NCI-H446 treated with DMSO at 0.1 percent for 48 hours (cell line): ENCODE measurements around the gene SRPX2.
A peak's percentile ranks its signal among the peaks of the same experiment; 100 is the strongest.

Experiments used
- DNase-seq: peaks from one replicate; lab custom pipeline; 2025; lab: John Stamatoyannopoulos, UW

The SRPX2 gene, protein sequence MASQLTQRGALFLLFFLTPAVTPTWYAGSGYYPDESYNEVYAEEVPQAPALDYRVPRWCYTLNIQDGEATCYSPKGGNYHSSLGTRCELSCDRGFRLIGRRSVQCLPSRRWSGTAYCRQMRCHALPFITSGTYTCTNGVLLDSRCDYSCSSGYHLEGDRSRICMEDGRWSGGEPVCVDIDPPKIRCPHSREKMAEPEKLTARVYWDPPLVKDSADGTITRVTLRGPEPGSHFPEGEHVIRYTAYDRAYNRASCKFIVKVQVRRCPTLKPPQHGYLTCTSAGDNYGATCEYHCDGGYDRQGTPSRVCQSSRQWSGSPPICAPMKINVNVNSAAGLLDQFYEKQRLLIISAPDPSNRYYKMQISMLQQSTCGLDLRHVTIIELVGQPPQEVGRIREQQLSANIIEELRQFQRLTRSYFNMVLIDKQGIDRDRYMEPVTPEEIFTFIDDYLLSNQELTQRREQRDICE

DNA sequence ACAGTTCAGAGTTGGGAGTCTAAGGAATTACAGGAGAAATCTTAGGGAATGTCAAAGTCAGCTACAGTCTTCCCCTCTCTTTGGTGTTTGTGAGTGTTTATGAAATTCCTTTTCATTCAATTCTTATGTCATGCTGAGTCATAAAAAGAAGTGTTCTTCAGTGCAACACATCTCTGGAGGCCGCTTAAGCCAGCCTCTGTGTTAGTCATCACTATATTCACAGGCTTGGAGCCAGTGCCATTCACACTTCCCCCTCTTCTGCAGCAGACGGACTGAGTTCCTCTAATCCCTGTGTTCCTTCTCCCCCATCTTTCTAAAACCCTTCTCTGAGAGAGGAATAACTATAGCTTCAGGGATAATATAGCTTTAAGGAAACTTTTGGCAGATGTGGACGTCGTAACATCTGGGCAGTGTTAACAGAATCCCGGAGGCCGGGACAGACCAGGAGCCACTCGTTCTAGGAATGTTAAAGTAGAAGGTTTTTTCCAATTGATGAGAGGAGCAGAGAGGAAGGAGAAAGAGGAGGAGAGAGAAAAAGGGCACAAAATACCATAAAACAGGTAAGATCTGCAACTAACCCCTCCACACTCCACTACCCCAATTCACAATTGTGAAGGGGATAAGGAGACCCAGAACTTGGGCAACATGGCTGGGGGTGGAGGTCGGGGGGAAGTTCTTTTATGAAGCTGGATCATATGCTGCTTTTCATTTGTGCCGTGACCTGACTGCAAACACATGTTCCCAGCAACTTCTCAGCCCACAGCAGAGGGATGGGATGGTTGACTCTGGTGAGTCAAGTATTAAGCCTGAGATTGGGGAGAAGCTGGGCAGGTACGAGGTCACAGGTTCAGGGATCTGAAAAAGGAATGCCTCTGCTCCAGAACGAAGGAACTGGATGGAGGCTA lies at the start of gene SRPX2:
Gene SRPX2, plus strand, starts transcription at position 244 of the 905 bp plus-strand sequence. CDS start 2,124 bp downstream, outside the sequence.
- peak; percentile 3 for DNase-seq

DNA sequence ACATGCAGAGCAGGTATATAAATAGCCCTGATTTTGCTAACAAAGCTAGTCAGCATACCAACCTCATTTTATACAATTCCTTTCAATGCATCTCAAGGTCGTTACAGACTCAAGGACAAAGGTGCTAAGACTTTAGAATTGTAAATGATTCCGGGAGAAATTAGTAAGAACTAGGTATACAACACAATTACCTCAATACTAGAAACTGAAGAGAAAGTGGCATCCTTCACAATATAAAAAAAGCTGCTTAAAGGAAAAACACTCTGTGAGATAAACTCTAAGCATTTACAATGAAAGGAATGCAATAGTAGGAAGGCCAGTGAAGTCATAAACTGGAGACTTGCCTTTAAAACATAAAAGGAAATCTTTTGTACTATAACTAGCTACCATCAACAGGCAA lies 47.4 kb upstream of the SRPX2 start:
- DNase-seq, result no peak

DNA sequence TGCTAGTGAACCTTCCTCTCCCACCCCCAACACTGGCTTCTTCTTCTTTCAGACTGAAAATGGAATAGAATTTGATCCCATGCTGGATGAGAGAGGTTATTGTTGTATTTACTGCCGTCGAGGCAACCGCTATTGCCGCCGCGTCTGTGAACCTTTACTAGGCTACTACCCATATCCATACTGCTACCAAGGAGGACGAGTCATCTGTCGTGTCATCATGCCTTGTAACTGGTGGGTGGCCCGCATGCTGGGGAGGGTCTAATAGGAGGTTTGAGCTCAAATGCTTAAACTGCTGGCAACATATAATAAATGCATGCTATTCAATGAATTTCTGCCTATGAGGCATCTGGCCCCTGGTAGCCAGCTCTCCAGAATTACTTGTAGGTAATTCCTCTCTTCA lies 44.5 kb upstream of the SRPX2 start:
- no peak for DNase-seq

DNA sequence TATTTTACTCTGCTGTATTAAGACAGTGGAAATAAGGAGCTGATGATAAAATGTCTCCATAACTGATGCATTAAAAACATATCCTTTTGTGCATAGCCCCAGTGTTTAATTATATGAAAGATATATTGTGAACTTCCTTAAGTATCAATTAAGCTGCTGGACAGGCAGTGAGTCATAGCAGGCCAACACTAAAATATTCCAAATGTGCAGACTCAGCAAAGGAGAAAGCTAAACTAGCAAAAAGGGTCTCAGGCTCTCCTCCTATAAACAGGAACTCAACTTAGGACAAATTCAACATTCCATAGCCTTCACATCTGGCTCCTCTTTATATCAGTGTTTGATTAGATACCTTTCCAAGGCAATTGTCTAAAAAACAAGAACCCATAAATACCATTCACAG lies 43.7 kb upstream of the SRPX2 start:
- DNase-seq, result no peak

DNA sequence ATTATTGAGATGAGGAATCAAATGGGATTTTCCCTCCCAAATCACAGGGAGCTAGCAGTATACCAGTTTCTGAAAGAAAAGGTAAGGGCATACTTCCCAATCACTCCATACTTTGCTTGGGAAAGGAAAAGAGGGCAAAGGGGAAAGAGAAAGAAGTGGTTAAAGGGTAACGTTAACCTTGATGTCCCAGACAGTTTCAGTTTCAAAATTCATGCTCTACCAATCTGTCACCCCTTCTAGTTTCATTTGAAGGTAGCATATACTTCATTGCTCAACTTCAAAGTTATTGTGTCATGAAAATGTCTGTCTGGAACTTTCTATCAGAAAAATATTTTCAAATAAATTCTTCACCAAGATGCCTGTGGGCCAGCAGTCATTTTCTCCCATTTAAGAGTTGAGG lies 43.2 kb upstream of the SRPX2 start:
- DNase-seq, result no peak

DNA sequence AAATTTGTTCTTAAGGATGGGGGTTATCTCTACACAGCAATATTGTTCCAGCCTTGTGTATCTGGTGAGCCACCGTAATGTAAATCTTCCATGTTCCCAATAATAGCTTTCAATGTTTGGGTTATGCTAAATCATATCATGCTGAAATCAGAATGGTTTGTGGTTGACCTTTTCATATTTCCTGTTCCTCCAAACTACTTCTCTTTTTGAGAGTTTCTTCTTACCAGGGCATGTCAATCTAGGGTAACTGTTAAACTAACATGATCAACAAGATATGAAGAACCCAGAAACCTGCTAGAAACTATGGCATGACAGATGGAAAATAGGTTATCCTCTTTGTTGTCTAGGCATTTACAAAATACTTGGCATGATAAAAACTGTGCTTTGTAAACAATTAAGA lies 37.2 kb upstream of the SRPX2 start:
- no peak for DNase-seq

DNA sequence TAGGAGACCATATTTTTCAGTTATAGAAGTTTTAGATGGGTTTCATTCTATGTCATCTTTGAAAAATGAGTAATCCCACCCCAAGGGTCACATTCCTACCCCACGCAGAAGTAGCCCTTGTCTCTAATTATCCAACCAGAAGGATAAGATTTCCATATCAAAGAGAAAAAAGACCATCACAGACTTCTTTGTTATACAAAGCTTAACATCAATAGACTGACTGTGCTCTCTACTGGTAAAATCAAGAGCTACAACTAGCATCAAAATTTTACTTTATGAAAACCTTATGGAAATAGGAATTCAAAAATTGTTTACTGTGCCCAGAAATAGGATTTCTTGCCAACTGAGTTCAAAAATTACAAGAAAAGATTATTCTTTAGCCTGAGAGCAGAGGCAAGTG lies 34.4 kb upstream of the SRPX2 start:
- no peak for DNase-seq

DNA sequence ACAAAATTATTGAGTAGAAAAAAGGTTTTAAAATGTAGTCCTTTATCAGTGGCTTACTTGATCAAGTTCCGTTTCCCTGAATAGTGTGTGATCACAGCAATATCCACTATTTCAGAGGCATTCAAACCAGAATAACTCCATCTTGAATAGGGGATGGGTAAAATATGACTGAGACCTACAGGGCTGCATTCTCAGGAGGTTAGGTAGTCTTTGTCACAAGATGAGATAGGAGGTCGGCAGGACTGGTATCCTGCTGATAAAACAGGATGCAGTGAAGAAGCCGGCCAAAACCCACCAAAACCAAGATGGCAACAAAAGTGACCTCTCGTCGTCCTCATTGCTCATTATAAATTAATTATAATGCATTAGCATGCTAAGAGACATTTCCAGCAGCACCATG lies 32.0 kb upstream of the SRPX2 start:
- DNase-seq, result no peak

DNA sequence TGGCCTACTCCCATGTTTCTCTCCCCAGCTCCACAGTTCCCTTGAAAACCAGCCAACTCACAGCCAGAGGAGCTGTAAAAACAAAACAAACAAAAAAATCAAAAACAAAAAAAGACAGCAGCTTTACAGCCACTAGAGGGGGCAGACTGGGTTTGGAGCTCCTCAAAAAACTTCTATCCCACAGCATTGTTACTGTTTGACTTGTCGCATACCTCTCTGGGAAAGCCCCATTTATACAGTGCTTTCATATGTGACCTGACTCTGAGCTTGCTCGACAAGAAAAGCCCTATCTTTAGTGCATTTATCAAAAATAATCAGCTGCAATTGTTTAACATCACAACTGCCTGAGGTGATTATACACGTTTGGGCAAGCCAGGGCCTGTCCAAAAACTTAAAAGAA lies 29.0 kb upstream of the SRPX2 start:
- DNase-seq, result peak; percentile 31

DNA sequence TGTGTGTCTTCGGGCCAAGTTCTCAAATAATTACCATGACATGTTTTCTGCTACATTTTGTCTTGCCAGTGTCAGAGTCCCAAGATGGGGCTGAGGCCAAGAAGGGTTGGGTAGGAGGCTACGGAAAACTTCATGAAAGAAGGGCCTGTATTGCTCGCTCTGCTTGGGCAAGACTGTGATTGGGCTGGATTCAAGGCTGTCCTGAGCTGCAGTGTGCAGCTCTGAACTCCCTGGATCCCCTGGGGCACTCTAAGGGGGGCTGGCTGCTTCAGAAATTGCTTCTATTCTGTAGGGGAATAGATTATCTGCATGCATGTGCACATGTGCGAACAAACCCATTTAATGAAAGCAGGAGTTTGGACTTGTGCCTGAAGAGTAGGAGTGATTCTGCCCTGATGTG lies 21.0 kb upstream of the SRPX2 start:
- no peak for DNase-seq

DNA sequence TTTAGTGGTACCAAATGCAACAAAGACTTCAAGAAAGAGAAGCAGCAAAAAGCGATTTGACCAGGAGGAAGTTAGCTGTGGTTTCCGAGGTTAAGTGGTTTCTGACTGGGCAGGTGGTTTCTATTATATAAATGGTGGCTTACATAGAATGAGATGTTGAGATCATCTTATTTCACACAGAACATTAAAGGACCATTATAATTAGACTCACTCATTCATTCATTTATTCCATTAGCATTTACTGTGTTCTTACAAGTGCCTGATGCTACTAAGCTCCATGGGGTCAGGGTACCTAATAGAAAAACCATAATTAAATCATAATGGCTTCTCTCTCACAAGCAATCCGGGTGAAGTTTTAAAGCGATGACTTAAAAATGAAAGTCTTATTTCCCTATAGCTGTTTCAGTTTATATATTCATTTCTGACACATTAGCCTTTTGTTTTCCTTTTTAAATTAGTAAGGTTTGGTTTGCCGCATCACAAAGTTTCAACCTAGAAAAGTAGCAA lies 18.0 kb upstream of the SRPX2 start:
- DNase-seq, result no peak

DNA sequence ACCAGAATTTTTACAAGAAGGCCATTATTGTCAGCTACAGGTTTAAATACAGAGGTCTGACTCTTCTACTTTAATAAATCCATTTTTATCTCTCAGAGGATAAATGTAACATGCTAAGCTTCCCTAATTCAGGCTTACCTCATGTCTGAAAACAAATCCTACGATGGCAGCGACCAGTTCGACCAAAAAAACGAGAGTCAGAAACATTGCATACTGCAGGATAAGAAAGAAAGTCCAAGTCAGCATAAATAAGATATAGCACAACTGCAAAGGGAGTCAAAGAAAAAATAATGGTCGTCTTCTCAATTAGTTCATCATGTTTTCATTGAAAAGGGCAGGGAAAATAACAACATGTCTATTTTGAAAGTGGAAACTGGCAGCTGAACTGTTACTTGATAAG lies 9.0 kb upstream of the SRPX2 start:
- DNase-seq, result no peak

DNA sequence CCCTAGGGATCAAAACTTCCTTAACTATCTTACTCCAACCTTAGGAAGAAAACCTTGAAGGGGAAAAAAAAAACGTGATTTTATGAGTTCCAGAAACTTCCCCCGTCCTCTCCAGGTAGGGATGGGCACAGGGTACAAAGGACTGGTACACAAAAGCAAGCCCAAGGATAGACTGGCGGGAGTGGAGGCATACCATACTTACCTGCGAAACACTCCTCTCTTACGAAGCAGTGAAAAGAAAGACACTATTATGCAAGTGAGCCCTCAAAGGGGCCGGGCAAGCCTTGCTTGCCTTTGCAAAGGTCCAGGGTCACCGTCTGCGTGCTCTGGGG lies 8.0 kb upstream of the SRPX2 start:
- no peak for DNase-seq

DNA sequence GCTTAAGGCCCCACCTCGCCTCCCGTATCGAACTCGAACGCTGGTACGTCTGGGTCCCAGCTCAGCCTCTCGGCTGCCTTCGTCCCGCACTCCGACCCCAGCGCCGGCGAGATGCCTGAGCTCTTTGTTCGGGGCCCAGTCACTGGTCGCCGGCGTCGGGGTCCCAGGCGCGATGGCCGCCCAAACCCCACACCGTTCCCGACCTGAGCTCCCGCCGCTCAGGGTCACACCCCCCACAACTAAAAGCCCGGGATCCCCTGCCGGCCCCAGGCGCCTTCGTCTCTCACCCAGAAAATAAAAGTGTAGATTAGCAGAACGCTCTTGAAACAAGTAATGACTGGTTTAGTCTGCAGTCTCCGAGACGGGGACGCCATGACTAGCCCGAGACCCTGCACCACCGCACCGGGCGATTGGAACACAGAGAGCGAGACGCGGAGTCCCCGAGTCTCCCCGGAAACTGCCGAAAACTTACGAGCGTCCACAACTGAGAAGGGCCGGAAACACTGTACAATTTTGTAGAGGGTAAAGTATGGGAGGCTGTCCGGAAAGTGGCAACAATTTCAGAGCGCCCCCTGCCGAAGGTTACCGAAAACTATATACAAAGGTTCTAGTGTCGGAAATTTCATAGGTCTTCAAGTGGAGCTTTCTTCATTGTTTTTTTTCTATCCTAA lies 7.5 kb upstream of the SRPX2 start, which contains the start of gene TSPAN6:
Gene TSPAN6, minus strand, starts transcription at position 486 of the 671 bp plus-strand sequence. Its CDS starts 112 bp downstream, at position 374.
- peak; percentile 80 for DNase-seq

DNA sequence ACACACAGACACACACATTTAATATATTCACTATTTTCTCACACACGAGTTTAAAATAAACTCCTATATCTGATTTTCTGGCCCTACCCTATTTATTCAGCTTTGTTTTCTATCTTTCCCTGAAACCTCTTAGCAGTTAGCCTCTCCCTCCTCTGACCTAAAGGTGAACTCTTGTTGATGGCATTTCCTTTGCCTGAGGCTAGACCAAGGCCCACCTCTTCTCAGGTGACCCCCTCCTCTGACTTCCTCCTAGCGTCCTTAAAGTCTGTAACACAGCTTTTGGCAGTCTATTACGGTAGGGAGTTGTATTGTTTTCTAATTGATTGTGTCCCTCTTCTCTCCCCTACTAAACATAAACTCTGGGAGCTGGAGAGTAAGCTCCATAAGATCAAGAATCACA lies 1.7 kb upstream of the SRPX2 start:
- DNase-seq, result no peak

DNA sequence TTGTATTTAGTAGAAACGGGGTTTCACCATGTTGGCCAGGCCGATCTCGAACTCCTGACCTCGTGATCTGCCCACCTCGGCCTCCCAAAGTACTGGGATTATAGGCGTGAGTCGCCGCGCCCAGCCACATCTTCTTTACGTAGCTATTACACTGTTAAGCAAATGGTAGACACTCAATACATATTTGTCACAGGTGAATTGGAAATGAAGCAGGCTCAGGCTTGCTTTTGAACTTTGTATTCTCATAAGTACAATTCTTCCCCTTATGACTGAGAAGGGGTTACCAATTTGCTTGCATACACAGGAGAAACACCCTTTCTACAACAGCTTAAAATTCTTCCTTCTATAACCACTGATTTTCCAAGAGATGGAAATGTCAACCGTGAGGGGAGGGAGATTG lies 787 bp upstream of the SRPX2 start:
- DNase-seq, result no peak

DNA sequence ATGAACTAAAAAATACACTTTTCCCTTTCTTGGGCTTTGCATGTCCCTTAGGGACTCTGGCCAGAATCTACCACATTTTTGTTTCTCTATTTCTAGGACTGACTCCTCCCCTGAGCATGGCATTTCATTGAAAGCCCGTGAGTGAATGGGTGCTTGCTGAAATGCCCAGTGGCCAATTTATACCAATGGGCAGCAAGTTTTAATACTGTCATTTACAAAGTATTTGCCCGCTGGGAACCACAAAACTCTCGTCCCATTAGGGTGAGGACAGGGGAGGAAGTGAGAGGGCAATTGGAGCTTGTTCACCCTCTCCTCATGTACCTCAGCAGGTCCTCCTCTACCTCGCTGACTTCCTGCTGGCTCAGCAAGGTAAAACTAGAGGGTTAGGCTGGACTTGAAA lies 1.1 kb downstream of the SRPX2 start:
- DNase-seq, result no peak

DNA sequence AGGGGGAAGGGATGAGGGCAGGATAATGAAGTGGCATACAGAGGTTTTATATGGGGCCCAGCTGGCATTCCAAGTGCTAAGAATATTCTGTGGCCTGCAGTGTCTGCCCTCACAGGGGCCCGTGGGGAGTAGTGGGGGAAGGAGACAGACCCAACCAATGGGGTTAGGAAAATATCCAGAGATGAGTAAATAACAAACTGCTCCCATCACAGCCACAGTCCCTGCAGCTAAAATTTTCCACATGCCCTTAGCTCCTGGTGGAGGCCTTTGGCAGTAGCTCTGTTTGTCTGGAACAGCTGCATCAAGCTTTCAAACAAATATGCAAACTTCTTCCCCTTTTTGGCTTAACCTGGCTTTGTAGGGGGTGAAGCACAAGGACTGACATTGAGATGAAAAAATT lies 3.1 kb downstream of the SRPX2 start:
- no peak for DNase-seq

DNA sequence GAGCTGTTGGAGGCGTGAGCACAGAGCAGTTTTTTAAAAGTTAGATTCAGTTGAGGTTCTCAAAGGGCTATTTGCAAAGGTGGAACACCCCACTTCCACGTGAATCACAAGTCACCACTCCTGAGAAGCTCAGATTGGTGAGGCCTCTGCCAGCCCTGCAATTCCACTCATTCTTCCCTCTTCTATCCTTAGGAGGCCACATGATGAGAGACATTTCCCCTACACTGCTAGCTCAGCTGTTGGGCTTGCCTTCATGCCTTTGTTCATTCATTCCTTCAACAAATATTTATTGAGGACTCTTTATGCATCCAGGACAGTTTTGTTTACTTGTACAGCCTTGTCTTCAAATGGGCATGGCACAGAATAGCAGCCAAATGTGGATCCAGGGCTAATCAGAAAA lies 3.7 kb downstream of the SRPX2 start:
- DNase-seq, result no peak

DNA sequence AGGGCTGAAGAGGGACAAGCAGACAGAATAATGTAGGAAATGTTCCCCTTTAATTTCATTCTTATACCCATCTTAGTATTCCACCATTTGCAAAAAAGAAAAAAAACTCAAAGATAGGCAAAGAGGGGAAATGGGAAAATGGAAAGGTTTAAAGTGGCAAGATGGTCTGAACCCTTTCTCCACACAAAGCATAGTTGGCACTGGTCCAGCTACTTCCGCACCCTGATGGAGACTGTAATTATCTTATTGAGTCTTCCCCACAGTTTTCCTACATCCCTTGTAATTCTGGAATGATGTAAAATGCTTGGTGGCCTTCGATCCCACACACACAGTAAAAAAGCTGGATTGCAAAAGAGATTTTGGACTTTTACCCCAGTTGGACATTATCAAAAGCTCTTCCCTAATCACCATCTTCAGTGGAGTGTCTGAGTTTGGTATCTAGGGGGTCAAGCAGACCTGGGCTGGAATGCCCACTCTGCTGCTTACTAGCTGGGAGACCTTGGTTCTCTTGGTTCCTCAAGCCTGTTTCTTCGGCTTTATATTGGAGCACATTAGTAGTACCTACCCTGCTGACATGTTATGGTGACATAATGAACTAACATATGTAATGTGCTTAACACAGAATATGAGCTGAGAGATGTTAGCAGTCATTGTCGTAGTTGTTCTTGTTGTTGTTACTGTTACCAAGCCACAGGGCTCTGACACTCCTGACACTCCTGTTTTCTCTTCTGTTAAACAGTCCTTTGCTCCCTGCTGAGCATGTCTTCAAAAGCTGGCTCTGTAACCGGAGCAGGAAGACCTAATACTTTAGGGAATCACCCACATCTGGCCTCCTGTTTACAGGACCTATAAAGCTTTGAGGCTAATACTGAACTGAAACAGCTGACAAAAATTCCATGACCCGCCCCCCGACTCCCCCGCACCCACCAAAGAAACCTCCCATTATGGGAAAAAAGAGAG lies 4.7 kb downstream of the SRPX2 start:
- no peak for DNase-seq
